Measurements from ENCODE around the gene RTN4R.
"Not testable (repeated sequence)": the region's sequence is repeated elsewhere in the genome, so short reads cannot be mapped to it uniquely, and the experiment has no call there.

Gene RTN4R

GRCh38 chr22:20295262-20296064 lies 27.3 kb upstream of the RTN4R start:
- H3K4me3 ChIP-seq (ENCODE audit: low read depth in 1 of 2, low read length in 2 of 2), result no peak overlapping the region
- no peak overlapping the region for H3K9ac ChIP-seq (ENCODE audit: low read depth in 1 of 2, low read length in 2 of 2)
- H3K36me3 ChIP-seq (ENCODE audit: control insufficient read depth in 1 of 2, insufficient read depth in 2 of 2, low read length in 2 of 2), result no peaks in the 10 kb centered on the region
- no peaks in the 10 kb centered on the region for H3K9me3 ChIP-seq (ENCODE audit: control insufficient read depth in 1 of 2, low read length in 2 of 2)
- H3K27me3 ChIP-seq (ENCODE audit: control insufficient read depth in 1 of 2, insufficient read depth in 2 of 2, low read length in 2 of 2), result no peaks in the 10 kb centered on the region
- no peak overlapping the region for H3K27ac ChIP-seq (ENCODE audit: low read depth, low read length)
- H3K4me1 ChIP-seq (ENCODE audit: control insufficient read depth in 1 of 2, insufficient read depth in 2 of 2, low read length in 2 of 2), result peaks cover 4 to 10% of the 10 kb centered on the region in 2 donors

- H3K4me1 ChIP-seq (ENCODE audit: control insufficient read depth in 1 of 2, insufficient read depth in 2 of 2, low read length in 2 of 2), result no peaks in the 10 kb centered on the region
- H3K9me3 ChIP-seq (ENCODE audit: control insufficient read depth in 1 of 2, low read length in 2 of 2), result no peaks in the 10 kb centered on the region
- no peaks in the 10 kb centered on the region for H3K36me3 ChIP-seq (ENCODE audit: control insufficient read depth in 1 of 2, insufficient read depth in 2 of 2, low read length in 2 of 2)
- H3K9ac ChIP-seq (ENCODE audit: low read depth in 1 of 2, low read length in 2 of 2), result no peak overlapping the region
- H3K27me3 ChIP-seq (ENCODE audit: control insufficient read depth in 1 of 2, insufficient read depth in 2 of 2, low read length in 2 of 2), result no peaks in the 10 kb centered on the region
- H3K27ac ChIP-seq (ENCODE audit: low read depth, low read length), result no peak overlapping the region
- no peak overlapping the region for H3K4me3 ChIP-seq (ENCODE audit: low read depth in 1 of 2, low read length in 2 of 2)
These were observed 24.6 kb upstream of the RTN4R start for GRCh38 chr22:20292673-20293232.

- Histone ChIP-seq H3K36me3 (ENCODE audit: control insufficient read depth in 1 of 2, insufficient read depth in 2 of 2, low read length in 2 of 2) (no peaks in the 10 kb centered on the region), H3K9me3 (ENCODE audit: control insufficient read depth in 1 of 2, low read length in 2 of 2) (no peaks in the 10 kb centered on the region), H3K27me3 (ENCODE audit: control insufficient read depth in 1 of 2, insufficient read depth in 2 of 2, low read length in 2 of 2) (no peaks in the 10 kb centered on the region), H3K4me1 (ENCODE audit: control insufficient read depth in 1 of 2, insufficient read depth in 2 of 2, low read length in 2 of 2) (no peaks in the 10 kb centered on the region), H3K27ac (ENCODE audit: low read depth, low read length) (no peak overlapping the region), H3K4me3 (ENCODE audit: low read depth in 1 of 2, low read length in 2 of 2) (no peak overlapping the region), H3K9ac (ENCODE audit: low read depth in 1 of 2, low read length in 2 of 2) (no peak overlapping the region)
These were observed 24.0 kb upstream of the RTN4R start for GRCh38 chr22:20292108-20292507.

GRCh38 chr22:20291604-20292063 lies 23.5 kb upstream of the RTN4R start:
- Histone ChIP-seq H3K4me1 (ENCODE audit: control insufficient read depth in 1 of 2, insufficient read depth in 2 of 2, low read length in 2 of 2) (no peaks in the 10 kb centered on the region), H3K4me3 (ENCODE audit: low read depth in 1 of 2, low read length in 2 of 2) (no peak overlapping the region), H3K9ac (ENCODE audit: low read depth in 1 of 2, low read length in 2 of 2) (no peak overlapping the region), H3K27ac (ENCODE audit: low read depth, low read length) (no peak overlapping the region), H3K9me3 (ENCODE audit: control insufficient read depth in 1 of 2, low read length in 2 of 2) (no peaks in the 10 kb centered on the region), H3K27me3 (ENCODE audit: control insufficient read depth in 1 of 2, insufficient read depth in 2 of 2, low read length in 2 of 2) (no peaks in the 10 kb centered on the region), H3K36me3 (ENCODE audit: control insufficient read depth in 1 of 2, insufficient read depth in 2 of 2, low read length in 2 of 2) (no peaks in the 10 kb centered on the region)

- no peak overlapping the region for H3K27ac ChIP-seq (ENCODE audit: low read depth, low read length)
- no peaks in the 10 kb centered on the region for H3K4me1 ChIP-seq (ENCODE audit: control insufficient read depth in 1 of 2, insufficient read depth in 2 of 2, low read length in 2 of 2)
- H3K36me3 ChIP-seq (ENCODE audit: control insufficient read depth in 1 of 2, insufficient read depth in 2 of 2, low read length in 2 of 2), result no peaks in the 10 kb centered on the region
These were observed 23.1 kb upstream of the RTN4R start for GRCh38 chr22:20291249-20291586.

GRCh38 chr22:20290578-20291248 lies 22.6 kb upstream of the RTN4R start:
- Histone ChIP-seq H3K36me3 (ENCODE audit: control insufficient read depth in 1 of 2, insufficient read depth in 2 of 2, low read length in 2 of 2) (no peaks in the 10 kb centered on the region), H3K9ac (ENCODE audit: low read depth in 1 of 2, low read length in 2 of 2) (no peak overlapping the region), H3K9me3 (ENCODE audit: control insufficient read depth in 1 of 2, low read length in 2 of 2) (no peaks in the 10 kb centered on the region), H3K27ac (ENCODE audit: low read depth, low read length) (no peak overlapping the region), H3K4me3 (ENCODE audit: low read depth in 1 of 2, low read length in 2 of 2) (no peak overlapping the region), H3K4me1 (ENCODE audit: control insufficient read depth in 1 of 2, insufficient read depth in 2 of 2, low read length in 2 of 2) (no peaks in the 10 kb centered on the region), H3K27me3 (ENCODE audit: control insufficient read depth in 1 of 2, insufficient read depth in 2 of 2, low read length in 2 of 2) (no peaks in the 10 kb centered on the region)

More at GRCh38 chr22:20291249-20291586, 23.1 kb upstream of the RTN4R start:
- H3K27me3 ChIP-seq (ENCODE audit: control insufficient read depth in 1 of 2, insufficient read depth in 2 of 2, low read length in 2 of 2), result no peaks in the 10 kb centered on the region
- no peak overlapping the region for H3K9ac ChIP-seq (ENCODE audit: low read depth in 1 of 2, low read length in 2 of 2)
- H3K4me3 ChIP-seq (ENCODE audit: low read depth in 1 of 2, low read length in 2 of 2), result no peak overlapping the region
- H3K9me3 ChIP-seq (ENCODE audit: control insufficient read depth in 1 of 2, low read length in 2 of 2), result no peaks in the 10 kb centered on the region

- Histone ChIP-seq H3K4me3 (ENCODE audit: low read depth in 1 of 2, low read length in 2 of 2) (no peak overlapping the region), H3K4me1 (ENCODE audit: control insufficient read depth in 1 of 2, insufficient read depth in 2 of 2, low read length in 2 of 2) (no peaks in the 10 kb centered on the region), H3K27me3 (ENCODE audit: control insufficient read depth in 1 of 2, insufficient read depth in 2 of 2, low read length in 2 of 2) (no peaks in the 10 kb centered on the region), H3K9ac (ENCODE audit: low read depth in 1 of 2, low read length in 2 of 2) (no peak overlapping the region), H3K27ac (ENCODE audit: low read depth, low read length) (no peak overlapping the region), H3K9me3 (ENCODE audit: control insufficient read depth in 1 of 2, low read length in 2 of 2) (no peaks in the 10 kb centered on the region), H3K36me3 (ENCODE audit: control insufficient read depth in 1 of 2, insufficient read depth in 2 of 2, low read length in 2 of 2) (no peaks in the 10 kb centered on the region)
These were observed 21.9 kb upstream of the RTN4R start for GRCh38 chr22:20290045-20290392.

GRCh38 chr22:20289182-20290044 lies 21.3 kb upstream of the RTN4R start:
- H3K9ac ChIP-seq (ENCODE audit: low read depth in 1 of 2, low read length in 2 of 2); H3K9me3 ChIP-seq (ENCODE audit: control insufficient read depth in 1 of 2, low read length in 2 of 2); H3K36me3 ChIP-seq (ENCODE audit: control insufficient read depth in 1 of 2, insufficient read depth in 2 of 2, low read length in 2 of 2); H3K4me3 ChIP-seq (ENCODE audit: low read depth in 1 of 2, low read length in 2 of 2); H3K27me3 ChIP-seq (ENCODE audit: control insufficient read depth in 1 of 2, insufficient read depth in 2 of 2, low read length in 2 of 2); H3K4me1 ChIP-seq (ENCODE audit: control insufficient read depth in 1 of 2, insufficient read depth in 2 of 2, low read length in 2 of 2); H3K27ac ChIP-seq (ENCODE audit: low read depth, low read length): not testable (repeated sequence)

- H3K27me3 ChIP-seq (ENCODE audit: control insufficient read depth in 1 of 2, insufficient read depth in 2 of 2, low read length in 2 of 2); H3K9me3 ChIP-seq (ENCODE audit: control insufficient read depth in 1 of 2, low read length in 2 of 2); H3K9ac ChIP-seq (ENCODE audit: low read depth in 1 of 2, low read length in 2 of 2); H3K27ac ChIP-seq (ENCODE audit: low read depth, low read length); H3K4me3 ChIP-seq (ENCODE audit: low read depth in 1 of 2, low read length in 2 of 2); H3K4me1 ChIP-seq (ENCODE audit: control insufficient read depth in 1 of 2, insufficient read depth in 2 of 2, low read length in 2 of 2); H3K36me3 ChIP-seq (ENCODE audit: control insufficient read depth in 1 of 2, insufficient read depth in 2 of 2, low read length in 2 of 2): not testable (repeated sequence)
These were observed 18.8 kb upstream of the RTN4R start for GRCh38 chr22:20286784-20287423.
